Loucy (cell line): ENCODE data around the gene CLTCL1.

Experiments used
- EZH2phosphoT487 ChIP-seq: fragments of 200-600 bp; IDR thresholded peaks from 2 replicates; pipeline ENCODE4 v1.6.1; 2018; ENCODE audit warnings: antibody characterized with exemption, mild to moderate bottlenecking, moderate library complexity, borderline replicate concordance
- TF ChIP-seq, protein P1 (sequence below): fragments of 200-600 bp; sonication (generic); conservative IDR thresholded peaks from 2 replicates; pipeline ENCODE4 v1.5.1; 2014; ENCODE audit warnings: mild to moderate bottlenecking, antibody characterized with exemption, low read length

GRCh38 chr22:19266547-19267086, 24.9 kb downstream of the CLTCL1 start:
- TF ChIP-seq EZH2phosphoT487, result no peak
- TF ChIP-seq, protein P1, sequence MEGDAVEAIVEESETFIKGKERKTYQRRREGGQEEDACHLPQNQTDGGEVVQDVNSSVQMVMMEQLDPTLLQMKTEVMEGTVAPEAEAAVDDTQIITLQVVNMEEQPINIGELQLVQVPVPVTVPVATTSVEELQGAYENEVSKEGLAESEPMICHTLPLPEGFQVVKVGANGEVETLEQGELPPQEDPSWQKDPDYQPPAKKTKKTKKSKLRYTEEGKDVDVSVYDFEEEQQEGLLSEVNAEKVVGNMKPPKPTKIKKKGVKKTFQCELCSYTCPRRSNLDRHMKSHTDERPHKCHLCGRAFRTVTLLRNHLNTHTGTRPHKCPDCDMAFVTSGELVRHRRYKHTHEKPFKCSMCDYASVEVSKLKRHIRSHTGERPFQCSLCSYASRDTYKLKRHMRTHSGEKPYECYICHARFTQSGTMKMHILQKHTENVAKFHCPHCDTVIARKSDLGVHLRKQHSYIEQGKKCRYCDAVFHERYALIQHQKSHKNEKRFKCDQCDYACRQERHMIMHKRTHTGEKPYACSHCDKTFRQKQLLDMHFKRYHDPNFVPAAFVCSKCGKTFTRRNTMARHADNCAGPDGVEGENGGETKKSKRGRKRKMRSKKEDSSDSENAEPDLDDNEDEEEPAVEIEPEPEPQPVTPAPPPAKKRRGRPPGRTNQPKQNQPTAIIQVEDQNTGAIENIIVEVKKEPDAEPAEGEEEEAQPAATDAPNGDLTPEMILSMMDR, result no peak
